K562 (cell line): ENCODE data around the gene ZER1. TPM values are rescaled to one million over a fixed set of nuclear protein-coding genes. Genes with fewer than 3 reads are reported as not detected.

ENCODE experiments used
- ARID4B ChIP-seq: sonication (generic); formaldehyde crosslinking; IDR thresholded peaks from 2 replicates; pipeline ENCODE4 v1.8.0; 2022; ENCODE audit warnings: mild to moderate bottlenecking, missing genetic modification reagents
- CBFB ChIP-seq: sonication (generic); formaldehyde crosslinking; IDR thresholded peaks from 2 replicates; pipeline ENCODE4 v1.4.0; 2020; ENCODE audit warnings: mild to moderate bottlenecking, missing genetic modification reagents
- DPF2 ChIP-seq: fragments of 450-650 bp; IDR thresholded peaks from 2 replicates; pipeline ENCODE4 v1.6.1; 2016
- ELK3 ChIP-seq: fragments of 450-650 bp; formaldehyde crosslinking; IDR thresholded peaks from 2 replicates; pipeline ENCODE4 v1.4.0; 2020; ENCODE audit warnings: mild to moderate bottlenecking
- ETS2 ChIP-seq: IDR thresholded peaks from 2 replicates; pipeline ENCODE4 v1.6.1; 2016; ENCODE audit warnings: borderline replicate concordance, missing genetic modification characterization, mild to moderate bottlenecking, moderate library complexity, missing compliant biosample characterization; ENCODE audit not compliant: poor library complexity, severe bottlenecking
- FOXO4 ChIP-seq: fragments of 450-650 bp; formaldehyde crosslinking; IDR thresholded peaks from 2 replicates; pipeline ENCODE4 v1.4.0; 2020; ENCODE audit warnings: mild to moderate bottlenecking, moderate library complexity
- GABPA ChIP-seq: fragments of 200-800 bp; sonication (Bioruptor generic); conservative IDR thresholded peaks from 2 replicates; pipeline ENCODE4 v1.6.1; 2016; ENCODE audit warnings: low read depth, missing genetic modification characterization, missing compliant biosample characterization
- GTF2E2 ChIP-seq: fragments of 200-800 bp; sonication (Bioruptor generic); IDR thresholded peaks from 2 replicates; pipeline ENCODE4 v1.6.1; 2016; ENCODE audit warnings: missing genetic modification characterization, missing compliant biosample characterization
- ILF3 ChIP-seq: fragments of 450-650 bp; IDR thresholded peaks from 2 replicates; pipeline ENCODE4 v1.6.1; 2018; ENCODE audit warnings: antibody characterized with exemption, mild to moderate bottlenecking, moderate library complexity, borderline replicate concordance
- MLLT1 ChIP-seq, 2 experiments: fragments of 450-650 bp; IDR thresholded peaks; 2 replicates each; pipeline ENCODE4 v1.6.1; 2016
- NR2C2 ChIP-seq, 2 experiments: fragments of 200-800 bp in 1 of 2; sonication (Bioruptor generic) in 1 of 2; sonication (generic) in 1 of 2; formaldehyde crosslinking in 1 of 2; IDR thresholded peaks; 2 replicates each; pipeline versions ENCODE4 v1.6.1 to v1.8.0; 2016 to 2022; ENCODE audit warnings: mild to moderate bottlenecking in 1 of 2, missing compliant biosample characterization in 1 of 2, missing genetic modification characterization in 1 of 2, missing genetic modification reagents in 1 of 2
- NR3C1 ChIP-seq: sonication (generic); formaldehyde crosslinking; IDR thresholded peaks from 2 replicates; pipeline ENCODE4 v1.8.1; 2022; ENCODE audit warnings: missing genetic modification reagents
- SMAD3 ChIP-seq: fragments of 450-650 bp; formaldehyde crosslinking; conservative IDR thresholded peaks from 2 replicates; pipeline ENCODE4 v1.4.0; 2020; ENCODE audit warnings: mild to moderate bottlenecking
- SREBF1 ChIP-seq: fragments of 150-350 bp; IDR thresholded peaks from 2 replicates; pipeline ENCODE4 v1.6.1; 2014; ENCODE audit warnings: antibody characterized with exemption, low read depth, low read length, borderline replicate concordance
- TAL1 ChIP-seq: fragments of 450-650 bp; IDR thresholded peaks from 2 replicates; pipeline ENCODE4 v1.6.1; 2016; ENCODE audit warnings: mild to moderate bottlenecking
- TEAD1 ChIP-seq, 2 experiments: fragments of 450-650 bp in 1 of 2; sonication (generic) in 1 of 2; formaldehyde crosslinking; IDR thresholded peaks; 2 replicates each; pipeline versions ENCODE4 v1.4.0 to v1.8.0; 2020 to 2022; ENCODE audit warnings: mild to moderate bottlenecking in 2 of 2, missing genetic modification reagents in 1 of 2
- ZNF121 ChIP-seq: sonication (generic); formaldehyde crosslinking; conservative IDR thresholded peaks from 2 replicates; pipeline ENCODE4 v1.8.0; 2022; ENCODE audit warnings: missing genetic modification reagents
- ZNF143 ChIP-seq: sonication (generic); formaldehyde crosslinking; IDR thresholded peaks from 2 replicates; pipeline ENCODE4 v1.9.0; 2022; ENCODE audit warnings: mild to moderate bottlenecking, missing genetic modification reagents
- ZNF766 ChIP-seq: fragments of 200-800 bp; sonication (Bioruptor generic); conservative IDR thresholded peaks from 2 replicates; pipeline ENCODE4 v1.6.1; 2016; ENCODE audit warnings: missing genetic modification characterization, missing compliant biosample characterization
- polyA plus RNA-seq, 8 experiments: library from polyadenylated mRNA; depleted of rRNA in 4 of 8; stranded (reverse) in 5 of 8; unstranded in 3 of 8; fragments of >200 nt; fragmentation: Nextera tagmentation in 2 of 8; fragmentation: Illumina TruSeq in 1 of 8; extraction: Ambion mirVana in 2 of 8; extraction: Trizol in 1 of 8; gene quantifications; 2 replicates each; pipeline versions ENCODE4 v1.2.1 to v1.2.3, GENCODE V29; 2011 to 2014; ENCODE audit warnings: inconsistent platforms in 1 of 8, missing spikeins in 1 of 8
- total RNA-seq, 7 experiments: library from RNA; depleted of rRNA in 6 of 7; stranded (reverse); fragments of >200 nt in 6 of 7; fragmentation: Illumina TruSeq in 2 of 7; extraction: Trizol in 2 of 7; gene quantifications; 2 replicates each; pipeline versions ENCODE4 v1.2.1 to v1.2.3, GENCODE V29; 2011 to 2021; ENCODE audit warnings: low replicate concordance in 1 of 7

Gene ZER1
- total and polyA plus RNA-seq, 9 of the 15 experiments (the other 6 are each of a cell fraction or from before 2014, with no cell fraction given): 0.07 to 10.7 (median 6.2) TPM

- TF ChIP-seq TAL1 (no peak), SMAD3 (CRISPR knock-in tag) (peak; percentile 59; the same call in 1 of the 2 replicates), TEAD1 (CRISPR knock-in tag; IDR thresholded peaks at IDR 0.05) (peak in 1 of 2 experiments; percentile 65; a peak in 1 of 4 replicates), FOXO4 (CRISPR knock-in tag) (no peak), ARID4B (CRISPR knock-in tag) (no peak; the same call in 1 of the 2 replicates), MLLT1 (IDR thresholded peaks at IDR 0.05) (no peak), ZNF766 (CRISPR knock-in tag) (0 out of 2 replicates have a peak, but pooled peaks have one; percentile 29), ILF3 (no peak), GTF2E2 (peak; percentile 96), ZNF121 (CRISPR knock-in tag) (0 out of 2 replicates have a peak, but pooled peaks have one; percentile 20), CBFB (no peak), ZNF143 (no peak), ELK3 (no peak), SREBF1 (no peak), NR3C1 (no peak), DPF2 (no peak), GABPA (tag) (peak; percentile 99), ETS2 (tag) (no peak), NR2C2 (CRISPR knock-in tag; IDR thresholded peaks at IDR 0.05) (no peak), NR2C2 (tag; IDR thresholded peaks at IDR 0.05) (peak; percentile 92)
Observed at GRCh38 chr9:128771745-128772519, at the start of gene ZER1 (continued).
